WTC11 (cell line): ENCODE results near the gene FGF12. TPM values are rescaled to one million over a fixed set of nuclear protein-coding genes. Genes with fewer than 3 reads are reported as not detected.

Source experiments
- ESRRA ChIP-seq: sonication (generic); formaldehyde crosslinking; IDR thresholded peaks from 2 replicates; pipeline ENCODE4 v1.8.1; 2022; ENCODE audit warnings: mild to moderate bottlenecking, missing genetic modification reagents, borderline replicate concordance
- ETV6 ChIP-seq: sonication (generic); formaldehyde crosslinking; IDR thresholded peaks from 2 replicates; pipeline ENCODE4 v1.8.1; 2022; ENCODE audit warnings: mild to moderate bottlenecking, missing genetic modification reagents
- FOXJ3 ChIP-seq: sonication (generic); formaldehyde crosslinking; IDR thresholded peaks from 2 replicates; pipeline ENCODE4 v1.9.0; 2021; ENCODE audit warnings: missing genetic modification reagents, mild to moderate bottlenecking, borderline replicate concordance
- FOXP4 ChIP-seq: sonication (generic); formaldehyde crosslinking; IDR thresholded peaks from 2 replicates; pipeline ENCODE4 v1.8.0; 2022; ENCODE audit warnings: mild to moderate bottlenecking, missing genetic modification reagents
- MYBL2 ChIP-seq: sonication (generic); formaldehyde crosslinking; IDR thresholded peaks from 2 replicates; pipeline ENCODE4 v1.8.1; 2023; ENCODE audit warnings: mild to moderate bottlenecking, moderate library complexity, missing genetic modification reagents
- PRDM15 ChIP-seq: sonication (generic); formaldehyde crosslinking; IDR thresholded peaks from 2 replicates; pipeline ENCODE4 v1.8.0; 2022; ENCODE audit warnings: missing genetic modification reagents
- SP1 ChIP-seq: sonication (generic); formaldehyde crosslinking; conservative IDR thresholded peaks from 2 replicates; pipeline ENCODE4 v1.8.1; 2022; ENCODE audit warnings: missing genetic modification reagents
- STAT6 ChIP-seq: sonication (generic); formaldehyde crosslinking; conservative IDR thresholded peaks from 2 replicates; pipeline ENCODE4 v1.8.1; 2023; ENCODE audit warnings: mild to moderate bottlenecking, low read depth, missing genetic modification reagents, moderate library complexity
- TEAD1 ChIP-seq: sonication (generic); formaldehyde crosslinking; IDR thresholded peaks from 2 replicates; pipeline ENCODE4 v1.8.0; 2022; ENCODE audit warnings: mild to moderate bottlenecking, missing genetic modification reagents
- ZBTB21 ChIP-seq: sonication (generic); formaldehyde crosslinking; IDR thresholded peaks from 2 replicates; pipeline ENCODE4 v1.8.1; 2023; ENCODE audit warnings: mild to moderate bottlenecking, missing genetic modification reagents, borderline replicate concordance
- ZBTB43 ChIP-seq: sonication (generic); formaldehyde crosslinking; IDR thresholded peaks from 2 replicates; pipeline ENCODE4 v1.8.1; 2023; ENCODE audit warnings: mild to moderate bottlenecking, missing genetic modification reagents
- ZNF263 ChIP-seq: sonication (generic); formaldehyde crosslinking; IDR thresholded peaks from 2 replicates; pipeline ENCODE4 v1.8.1; 2022; ENCODE audit warnings: low read depth, mild to moderate bottlenecking, moderate library complexity, missing genetic modification reagents
- ZNF281 ChIP-seq: sonication (generic); formaldehyde crosslinking; IDR thresholded peaks from 2 replicates; pipeline ENCODE4 v1.8.0; 2023; ENCODE audit warnings: mild to moderate bottlenecking, missing genetic modification reagents
- ZNF317 ChIP-seq: sonication (generic); formaldehyde crosslinking; IDR thresholded peaks from 2 replicates; pipeline ENCODE4 v1.8.1; 2023; ENCODE audit warnings: low read depth, mild to moderate bottlenecking, moderate library complexity, missing genetic modification reagents, borderline replicate concordance
- ZNF423 ChIP-seq: fragments of 250-450 bp; sonication (Bioruptor Pico); IDR thresholded peaks from 2 replicates; pipeline ENCODE4 v2.1.2; 2022; ENCODE audit warnings: mild to moderate bottlenecking, moderate library complexity
- total RNA-seq: library from RNA; stranded (reverse); gene quantifications from 3 replicates; pipeline ENCODE4 v1.2.3, GENCODE V29; 2021
- TF ChIP-seq, protein P1 (sequence below): sonication (generic); formaldehyde crosslinking; IDR thresholded peaks from 2 replicates; pipeline ENCODE4 v1.8.1; 2022; ENCODE audit warnings: low read depth, missing genetic modification reagents, borderline replicate concordance
- TF ChIP-seq, protein P2 (sequence below): sonication (generic); formaldehyde crosslinking; conservative IDR thresholded peaks from 2 replicates; pipeline ENCODE4 v1.8.1; 2022; ENCODE audit warnings: mild to moderate bottlenecking, missing genetic modification reagents
- TF ChIP-seq, protein P3 (sequence below): sonication (generic); formaldehyde crosslinking; IDR thresholded peaks from 2 replicates; pipeline ENCODE4 v1.8.1; 2023; ENCODE audit warnings: mild to moderate bottlenecking, moderate library complexity, missing genetic modification reagents

FGF12 gene
- total RNA-seq, 1 experiment from 2014 or later, result 13.5 TPM

- TF ChIP-seq, protein P1, sequence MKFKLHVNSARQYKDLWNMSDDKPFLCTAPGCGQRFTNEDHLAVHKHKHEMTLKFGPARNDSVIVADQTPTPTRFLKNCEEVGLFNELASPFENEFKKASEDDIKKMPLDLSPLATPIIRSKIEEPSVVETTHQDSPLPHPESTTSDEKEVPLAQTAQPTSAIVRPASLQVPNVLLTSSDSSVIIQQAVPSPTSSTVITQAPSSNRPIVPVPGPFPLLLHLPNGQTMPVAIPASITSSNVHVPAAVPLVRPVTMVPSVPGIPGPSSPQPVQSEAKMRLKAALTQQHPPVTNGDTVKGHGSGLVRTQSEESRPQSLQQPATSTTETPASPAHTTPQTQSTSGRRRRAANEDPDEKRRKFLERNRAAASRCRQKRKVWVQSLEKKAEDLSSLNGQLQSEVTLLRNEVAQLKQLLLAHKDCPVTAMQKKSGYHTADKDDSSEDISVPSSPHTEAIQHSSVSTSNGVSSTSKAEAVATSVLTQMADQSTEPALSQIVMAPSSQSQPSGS (CRISPR knock-in tag), result no peak
- TF ChIP-seq MYBL2 (CRISPR knock-in tag) (peak; percentile 73; the same call in 1 of the 2 replicates), FOXP4 (CRISPR knock-in tag) (no peak), FOXJ3 (CRISPR knock-in tag) (no peak), ZBTB43 (CRISPR knock-in tag) (peak; percentile 71; the same call in 1 of the 2 replicates), ZNF423 (CRISPR knock-in tag) (no peak), STAT6 (CRISPR knock-in tag) (no peak), ESRRA (CRISPR knock-in tag) (peak; percentile 39; the same call in 1 of the 2 replicates), ZNF281 (CRISPR knock-in tag) (no peak), SP1 (CRISPR knock-in tag) (peak; percentile 54), PRDM15 (no peak; the same call in 1 of the 2 replicates), ZNF263 (CRISPR knock-in tag) (no peak), TEAD1 (CRISPR knock-in tag) (no peak; the same call in 1 of the 2 replicates), ETV6 (CRISPR knock-in tag) (0 out of 2 replicates have a peak, but pooled peaks have one; percentile 46), ZNF317 (no peak), ZBTB21 (CRISPR knock-in tag) (peak; percentile 38; the same call in 1 of the 2 replicates)
- TF ChIP-seq, protein P2, sequence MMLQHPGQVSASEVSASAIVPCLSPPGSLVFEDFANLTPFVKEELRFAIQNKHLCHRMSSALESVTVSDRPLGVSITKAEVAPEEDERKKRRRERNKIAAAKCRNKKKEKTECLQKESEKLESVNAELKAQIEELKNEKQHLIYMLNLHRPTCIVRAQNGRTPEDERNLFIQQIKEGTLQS, result no peak
- TF ChIP-seq, protein P3, sequence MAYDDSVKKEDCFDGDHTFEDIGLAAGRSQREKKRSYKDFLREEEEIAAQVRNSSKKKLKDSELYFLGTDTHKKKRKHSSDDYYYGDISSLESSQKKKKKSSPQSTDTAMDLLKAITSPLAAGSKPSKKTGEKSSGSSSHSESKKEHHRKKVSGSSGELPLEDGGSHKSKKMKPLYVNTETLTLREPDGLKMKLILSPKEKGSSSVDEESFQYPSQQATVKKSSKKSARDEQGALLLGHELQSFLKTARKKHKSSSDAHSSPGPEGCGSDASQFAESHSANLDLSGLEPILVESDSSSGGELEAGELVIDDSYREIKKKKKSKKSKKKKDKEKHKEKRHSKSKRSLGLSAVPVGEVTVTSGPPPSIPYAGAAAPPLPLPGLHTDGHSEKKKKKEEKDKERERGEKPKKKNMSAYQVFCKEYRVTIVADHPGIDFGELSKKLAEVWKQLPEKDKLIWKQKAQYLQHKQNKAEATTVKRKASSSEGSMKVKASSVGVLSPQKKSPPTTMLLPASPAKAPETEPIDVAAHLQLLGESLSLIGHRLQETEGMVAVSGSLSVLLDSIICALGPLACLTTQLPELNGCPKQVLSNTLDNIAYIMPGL (CRISPR knock-in tag), result peak; percentile 95; the same call in 1 of the 2 replicates
Observed at GRCh38 chr3:192514754-192515663, 212.3 kb downstream of the FGF12 start (continued).
